T-helper 2 cell treated with Interferon-gamma antibody and Interleukin-4, amounts not matched to agents 100 ng/mL and 5 ng/mL, for 36 hours (primary cell): ENCODE measurements around the gene SLC35B1. TPM values are rescaled to one million over a fixed set of nuclear protein-coding genes. Genes with fewer than 3 reads are reported as not detected.

Experiments used
- intact Hi-C: fragments of 100-400 bp; cut with micrococcal nuclease; formaldehyde crosslinking; loops from one replicate; pipeline ENCODE4 v1.15.1; 2023
- total RNA-seq: library from RNA; stranded (reverse); gene quantifications from 2 replicates; pipeline ENCODE4 v1.2.3, GENCODE V29; 2022

SLC35B1 gene, protein sequence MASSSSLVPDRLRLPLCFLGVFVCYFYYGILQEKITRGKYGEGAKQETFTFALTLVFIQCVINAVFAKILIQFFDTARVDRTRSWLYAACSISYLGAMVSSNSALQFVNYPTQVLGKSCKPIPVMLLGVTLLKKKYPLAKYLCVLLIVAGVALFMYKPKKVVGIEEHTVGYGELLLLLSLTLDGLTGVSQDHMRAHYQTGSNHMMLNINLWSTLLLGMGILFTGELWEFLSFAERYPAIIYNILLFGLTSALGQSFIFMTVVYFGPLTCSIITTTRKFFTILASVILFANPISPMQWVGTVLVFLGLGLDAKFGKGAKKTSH
- total RNA-seq: 80.8 and 84.5 TPM in 2 replicates

DNA sequence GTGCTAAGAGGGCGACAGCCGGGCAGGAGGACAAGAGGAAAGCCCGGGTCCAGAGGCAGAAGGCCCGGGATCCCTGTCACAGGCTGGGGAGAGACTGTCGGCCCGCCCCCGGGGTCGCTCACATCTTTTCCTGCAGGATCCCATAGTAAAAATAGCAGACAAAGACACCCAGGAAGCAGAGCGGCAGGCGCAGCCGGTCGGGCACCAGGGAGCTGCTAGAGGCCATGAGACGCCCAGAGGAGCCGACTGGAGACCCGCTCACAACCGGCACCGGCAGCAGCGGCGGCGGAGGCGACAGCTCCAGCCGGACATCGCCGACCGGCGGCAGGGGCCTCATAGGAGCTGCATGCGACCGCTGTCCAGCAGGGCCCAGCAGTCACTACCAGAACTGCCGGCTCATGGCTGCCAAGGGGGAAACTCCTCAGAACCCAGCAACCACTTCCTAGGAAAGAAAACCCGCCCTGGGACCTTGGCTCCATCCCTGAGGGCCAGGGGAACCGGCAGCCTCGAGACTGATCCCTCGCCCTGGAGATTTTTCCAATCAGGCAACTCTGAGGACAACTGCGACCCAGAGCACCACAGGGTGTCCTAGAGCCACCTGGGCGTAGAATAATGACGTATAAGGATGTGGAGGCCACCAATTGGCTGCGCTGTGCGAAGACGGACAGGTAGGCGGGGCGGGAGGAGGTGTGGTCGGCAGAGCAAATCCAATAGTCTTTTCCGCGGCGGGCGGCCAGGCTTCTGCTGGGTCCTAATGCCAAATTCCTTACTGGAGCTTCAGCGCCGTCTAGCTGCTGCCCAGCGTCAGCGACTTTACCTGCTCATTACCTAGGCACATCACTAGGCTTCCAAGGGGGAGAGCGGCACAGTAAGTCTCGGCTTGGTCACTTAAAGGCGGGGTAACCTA is at the start of gene SLC35B1:
Gene SLC35B1, minus strand, starts transcription at position 357 of the 907 bp plus-strand sequence. Its CDS starts 131 bp downstream, at position 226.
- intact Hi-C loops: loop anchor here (1.0 to 10.0 kb wide), 9 partner anchors 31 to 293 kb away; partner anchors contain the start of genes FAM117A, KAT7 and PHB1

DNA sequence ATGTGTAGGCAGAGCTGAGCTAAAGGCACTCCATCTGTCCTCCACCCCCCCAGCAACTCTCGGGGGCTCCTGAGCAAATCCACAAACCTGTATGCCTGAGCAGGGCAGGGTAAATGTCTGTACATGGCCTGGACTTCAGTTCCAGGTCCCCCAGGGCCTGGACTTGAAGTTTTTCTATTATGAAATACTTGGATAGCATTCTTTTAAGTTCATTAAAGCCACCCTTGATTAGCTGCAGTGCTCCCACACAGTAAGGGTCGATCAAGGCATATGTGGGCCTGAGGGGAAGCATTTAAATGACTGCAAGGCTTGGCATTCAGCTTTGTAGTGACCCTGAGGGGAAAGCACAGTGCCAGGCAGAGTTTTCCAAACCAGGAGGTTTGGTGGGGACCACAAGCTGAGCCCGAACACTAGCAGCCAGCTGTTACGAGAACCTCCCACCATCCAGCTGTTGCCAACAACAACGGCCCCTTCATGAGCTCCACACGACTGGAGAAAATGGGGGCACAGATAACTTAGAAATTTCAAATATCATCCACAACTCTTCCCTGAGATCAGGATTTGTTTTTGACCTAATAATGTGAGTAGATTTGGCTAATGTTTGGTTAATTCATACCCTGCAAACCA is 49.5 kb upstream of the SLC35B1 start:
- intact Hi-C loops: no loop called here

DNA sequence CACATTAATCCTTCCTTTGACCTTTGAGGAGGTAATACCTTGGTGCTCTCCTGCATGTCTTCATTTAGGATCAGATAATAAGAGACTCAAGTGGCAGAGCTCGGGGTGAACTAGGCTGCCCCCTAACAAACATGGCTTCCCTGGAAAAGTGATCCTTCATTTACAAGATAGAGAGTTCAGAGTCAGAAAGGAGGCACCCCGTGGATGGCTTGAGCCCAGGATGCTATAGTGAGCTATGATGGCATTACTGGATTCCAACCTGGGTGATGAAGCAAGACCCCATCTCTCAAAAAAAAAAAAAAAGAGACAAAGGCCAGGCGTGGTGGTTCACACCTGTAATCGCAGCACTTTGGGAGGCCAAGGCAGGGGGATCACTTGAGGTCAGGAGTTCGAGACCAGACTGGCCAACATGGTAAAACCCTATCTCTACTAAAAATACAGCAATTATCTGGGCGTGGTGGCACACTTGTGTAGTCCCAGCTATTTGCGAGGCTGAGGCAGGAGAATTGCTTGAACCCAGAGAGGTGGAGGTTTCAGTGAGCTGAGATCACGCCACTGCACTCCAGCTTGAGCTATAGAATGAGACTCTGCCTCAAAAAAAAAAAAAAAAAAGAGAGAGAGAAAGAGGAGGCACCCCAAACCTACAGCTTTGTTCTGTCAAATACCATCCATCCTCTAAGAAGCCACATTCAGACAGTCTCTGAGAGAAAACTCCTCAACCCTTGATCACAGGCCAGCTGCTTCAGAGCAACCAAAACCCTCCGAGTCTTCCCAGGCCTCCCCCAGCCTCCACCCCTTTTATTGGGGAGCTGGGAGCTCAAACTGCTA is 48.8 kb upstream of the SLC35B1 start:
- intact Hi-C loops: no loop called here

DNA sequence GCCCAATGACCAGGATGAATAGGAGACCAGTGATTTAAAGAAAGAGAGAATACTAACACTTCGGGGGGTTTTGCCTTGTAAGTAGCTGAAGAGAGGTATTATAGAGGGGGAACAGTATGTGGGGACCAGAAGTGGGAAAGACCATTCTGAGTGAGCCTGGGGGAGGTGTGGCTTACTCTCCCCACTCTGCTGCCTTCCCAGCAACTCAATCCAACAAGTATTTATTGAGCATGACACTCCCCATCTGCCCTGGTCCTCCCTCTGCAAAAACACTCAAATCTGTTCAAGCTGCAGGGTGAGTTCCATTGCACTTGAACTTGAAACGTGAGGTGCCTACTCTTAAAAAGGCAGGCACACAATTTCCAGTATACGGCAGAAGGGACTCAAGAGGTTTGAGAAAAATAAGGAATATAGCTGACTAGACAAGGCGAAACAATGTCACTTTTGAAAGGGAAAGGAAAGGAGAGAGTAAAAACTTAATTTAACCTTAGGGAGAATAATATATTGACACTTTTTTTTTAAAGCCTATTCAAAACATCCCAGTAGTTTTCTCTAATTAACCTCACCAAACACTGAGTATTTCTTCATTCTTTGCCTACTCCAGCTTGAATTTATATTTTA is 48.0 kb upstream of the SLC35B1 start:
- intact Hi-C loops: no loop called here

DNA sequence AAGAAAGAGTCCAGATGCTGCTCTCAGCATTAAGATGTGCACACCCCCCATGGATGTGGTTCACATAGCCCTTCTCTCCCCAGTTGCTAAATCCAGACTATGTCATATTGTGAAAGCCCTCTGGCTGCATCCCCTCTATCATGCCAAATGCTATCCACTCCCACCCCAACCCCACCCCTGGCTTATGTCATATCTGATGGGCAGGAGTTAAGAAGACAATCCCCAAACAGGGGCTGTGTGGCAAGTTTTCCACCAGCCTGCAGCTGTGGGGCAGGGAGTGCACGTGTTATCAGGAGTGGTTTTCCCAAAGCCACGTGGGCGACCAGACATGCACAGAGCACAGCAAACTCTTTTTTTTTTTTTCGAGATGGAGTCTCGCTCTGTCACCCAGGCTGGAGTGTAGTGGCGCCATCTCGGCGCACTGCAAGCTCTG is 46.2 kb upstream of the SLC35B1 start:
- intact Hi-C loops: no loop called here

DNA sequence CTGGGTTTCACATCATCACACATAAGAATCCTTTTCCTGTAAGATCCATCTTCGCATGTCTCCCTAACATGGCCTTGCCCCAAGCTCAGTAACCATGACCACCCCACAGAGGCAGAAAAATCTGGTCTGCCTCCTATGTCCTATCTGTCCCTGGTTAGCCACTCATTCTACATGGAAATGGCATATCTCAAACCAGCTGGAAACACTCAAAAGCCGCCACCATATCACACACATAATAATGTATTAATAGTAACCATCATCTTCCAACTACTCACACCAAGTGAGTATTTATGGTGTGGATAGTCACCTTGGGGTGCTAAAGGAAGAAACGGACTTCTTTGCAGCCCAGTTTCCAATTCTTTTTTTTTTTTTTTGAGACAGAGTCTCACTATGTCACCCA is 44.7 kb upstream of the SLC35B1 start:
- intact Hi-C loops: no loop called here

DNA sequence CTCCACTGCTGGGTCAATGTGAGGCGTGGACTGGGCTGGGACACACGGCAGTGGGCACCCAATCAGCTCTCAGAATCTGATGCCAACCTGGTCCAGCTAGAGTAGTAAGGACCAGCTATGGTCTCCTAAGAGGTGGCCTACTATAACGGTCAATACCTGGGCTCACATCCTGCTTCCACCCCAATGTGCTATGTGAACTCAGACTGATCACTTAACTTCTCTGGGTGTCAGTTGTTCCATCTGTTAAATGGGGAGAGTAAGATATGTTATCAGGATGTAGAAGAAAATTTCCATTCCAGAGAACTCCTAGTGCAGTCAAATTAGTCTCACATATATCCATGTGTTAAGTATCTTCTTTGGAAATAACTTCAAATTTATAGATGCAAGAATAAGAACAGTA is 42.0 kb upstream of the SLC35B1 start:
- intact Hi-C loops: loop anchor here (1.0 kb wide), 1 partner anchor 10 kb away; no protein-coding TSS in a partner anchor

DNA sequence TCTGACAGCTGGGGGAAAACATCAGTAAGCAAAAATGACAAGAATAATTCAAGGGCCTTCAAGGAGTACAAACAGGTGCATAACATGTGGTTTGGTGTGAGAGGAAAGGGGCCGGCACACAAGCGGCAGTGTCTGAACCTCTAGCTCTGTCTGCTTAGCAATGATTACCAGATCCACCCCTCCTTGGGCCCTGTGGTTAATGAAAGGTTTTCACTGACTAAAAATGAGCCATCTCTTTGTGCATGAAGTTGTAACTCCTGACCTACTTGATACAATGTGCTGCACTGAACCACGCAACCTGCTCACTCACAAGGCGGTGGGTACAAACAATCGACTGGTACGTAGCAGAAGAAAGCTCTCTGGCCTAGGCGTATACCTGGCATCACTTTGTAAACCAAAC is 41.0 kb upstream of the SLC35B1 start:
- intact Hi-C loops: loop anchor here (1.0 kb wide), 1 partner anchor 9 kb away; no protein-coding TSS in a partner anchor

DNA sequence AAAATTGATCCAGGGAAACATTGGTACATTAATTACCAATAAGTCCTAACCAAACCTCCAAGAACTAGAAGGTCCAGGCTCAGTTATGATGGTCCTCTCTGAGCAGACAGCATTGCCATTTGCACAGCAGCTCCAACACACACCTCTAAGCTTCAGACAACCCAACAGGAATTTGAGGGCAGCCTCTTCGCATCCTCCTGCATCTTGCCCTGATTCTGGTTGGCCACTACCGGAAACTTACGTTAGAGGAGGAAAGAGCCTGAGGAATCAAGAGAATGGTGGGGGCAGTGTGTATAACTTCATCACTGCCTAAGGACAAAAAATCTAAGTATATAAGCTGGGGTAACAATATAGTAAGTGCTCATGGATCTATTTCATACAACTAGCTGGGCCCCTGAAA is 40.5 kb upstream of the SLC35B1 start:
- intact Hi-C loops: loop anchor here (1.0 kb wide), 1 partner anchor 9 kb away; no protein-coding TSS in a partner anchor

DNA sequence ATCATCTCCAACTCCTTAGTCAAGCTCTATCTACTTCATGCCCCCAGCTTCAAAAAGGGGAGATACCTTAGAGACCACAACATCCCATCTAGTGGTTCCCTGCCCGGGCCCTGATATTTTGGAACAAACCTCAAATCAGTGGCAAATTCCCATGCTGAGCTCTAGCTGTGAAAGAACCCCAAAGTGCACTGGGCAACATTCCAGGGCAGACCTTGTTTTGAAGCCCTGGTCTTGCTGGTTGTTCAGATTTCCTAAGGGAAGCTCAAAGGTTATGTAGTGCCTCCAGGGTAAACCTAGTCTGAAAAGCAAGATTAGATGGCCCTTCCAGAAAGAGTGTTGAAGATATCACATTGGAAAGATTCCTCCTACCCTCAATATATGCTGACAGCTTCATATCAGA is 39.9 kb upstream of the SLC35B1 start:
- intact Hi-C loops: loop anchor here (1.0 to 2.0 kb wide), 2 partner anchors 8 to 39 kb away; no protein-coding TSS in a partner anchor

DNA sequence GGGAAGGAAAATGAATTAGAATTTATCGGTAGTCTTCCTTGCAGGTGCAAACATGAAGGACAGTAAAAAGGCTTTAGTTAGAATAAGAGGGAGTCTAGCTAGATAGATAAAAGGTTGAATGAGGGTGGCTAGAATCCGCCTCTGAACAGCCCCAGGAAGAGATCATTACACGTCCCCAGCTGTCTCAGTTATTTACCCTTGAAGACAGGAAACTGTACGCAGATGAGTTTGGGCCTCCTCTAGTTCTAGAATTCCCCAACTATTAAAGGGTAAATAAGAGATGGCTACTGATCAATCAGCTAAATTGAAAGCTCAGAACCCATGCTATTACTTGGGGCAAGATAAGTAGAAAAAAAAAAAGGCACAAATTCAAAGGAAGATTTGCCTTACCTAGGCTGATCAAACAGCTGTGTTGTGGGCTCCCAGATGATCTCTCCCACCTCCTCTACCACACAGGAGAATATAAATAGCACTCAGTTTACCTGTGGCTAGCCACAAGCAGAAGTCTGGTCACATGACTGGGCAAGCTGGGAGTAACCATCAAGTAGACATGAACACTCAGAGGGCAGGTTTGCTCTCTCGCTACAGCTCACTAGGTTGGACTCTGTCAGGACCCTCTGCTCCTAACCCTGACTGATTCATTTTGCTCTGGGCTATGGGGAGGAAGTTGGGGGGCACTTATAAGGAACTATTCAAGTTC is 39.2 kb upstream of the SLC35B1 start:
- intact Hi-C loops: loop anchor here (2.0 kb wide), 1 partner anchor 38 kb away; no protein-coding TSS in a partner anchor

DNA sequence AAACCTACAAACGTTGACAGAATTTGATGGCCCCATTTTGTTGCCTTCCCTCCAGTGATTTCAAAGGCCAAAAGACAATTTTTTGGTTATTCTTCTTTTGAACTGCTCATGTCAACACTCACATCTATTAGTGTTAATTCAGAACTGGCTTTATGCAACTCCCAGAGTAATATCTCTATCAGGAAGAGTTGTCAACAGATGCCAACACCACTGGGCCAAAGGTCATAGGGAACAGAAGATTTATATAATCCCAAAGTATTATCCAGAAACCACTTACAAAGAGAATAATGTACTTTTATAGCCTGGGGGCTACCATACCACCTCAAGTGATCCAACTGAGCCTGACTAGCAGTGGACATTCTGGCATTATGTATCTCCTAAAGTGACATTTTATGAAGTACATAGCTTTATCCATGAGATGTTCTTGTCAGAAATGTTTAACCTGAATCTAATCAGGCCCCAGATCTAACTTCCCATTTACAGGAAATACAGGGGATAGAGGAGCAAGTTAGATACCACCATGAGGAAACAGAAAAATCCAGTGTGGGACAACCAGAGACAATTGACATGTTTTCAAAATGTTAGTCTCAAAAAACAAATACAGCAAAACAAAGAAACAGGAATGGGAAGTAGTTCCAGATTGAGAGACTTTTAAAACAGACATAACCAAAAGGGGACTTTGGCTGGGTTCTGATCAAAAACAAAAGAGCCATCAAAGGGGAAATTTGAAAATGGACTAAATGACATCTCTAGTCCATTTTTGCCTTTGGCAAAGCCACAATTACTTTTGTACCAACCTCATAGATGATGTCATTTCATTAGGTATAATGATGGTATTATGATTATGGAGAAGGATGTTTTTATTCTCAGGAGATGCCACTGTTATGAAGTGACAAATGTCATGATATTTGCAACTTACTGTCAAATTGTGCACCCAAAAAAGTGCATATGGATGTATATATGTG is 37.7 kb upstream of the SLC35B1 start:
- intact Hi-C loops: loop anchor here (2.0 kb wide), 1 partner anchor 37 kb away; no protein-coding TSS in a partner anchor

DNA sequence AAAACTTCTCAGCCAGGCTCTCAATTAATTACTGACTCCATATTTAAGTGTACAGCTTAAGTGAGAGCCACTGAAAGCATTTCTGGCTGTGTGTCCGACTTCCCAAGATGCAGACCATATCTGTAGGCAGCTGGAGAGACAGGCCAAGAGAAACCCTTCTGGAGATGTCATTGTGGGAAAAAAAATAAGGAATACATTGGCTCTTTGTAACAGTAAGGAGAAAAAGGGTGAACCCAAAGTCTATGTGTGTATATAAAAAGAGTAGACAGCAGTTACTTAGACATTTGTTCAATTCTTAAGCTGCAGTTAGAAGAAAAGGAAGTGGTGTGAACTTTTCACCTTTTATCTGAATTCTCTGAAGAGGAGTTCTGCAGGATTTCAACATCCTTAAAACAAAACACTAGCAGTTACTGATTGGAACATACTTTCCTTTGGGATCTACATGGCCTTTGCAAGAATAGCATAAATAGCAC is 34.4 kb upstream of the SLC35B1 start:
- intact Hi-C loops: no loop called here

DNA sequence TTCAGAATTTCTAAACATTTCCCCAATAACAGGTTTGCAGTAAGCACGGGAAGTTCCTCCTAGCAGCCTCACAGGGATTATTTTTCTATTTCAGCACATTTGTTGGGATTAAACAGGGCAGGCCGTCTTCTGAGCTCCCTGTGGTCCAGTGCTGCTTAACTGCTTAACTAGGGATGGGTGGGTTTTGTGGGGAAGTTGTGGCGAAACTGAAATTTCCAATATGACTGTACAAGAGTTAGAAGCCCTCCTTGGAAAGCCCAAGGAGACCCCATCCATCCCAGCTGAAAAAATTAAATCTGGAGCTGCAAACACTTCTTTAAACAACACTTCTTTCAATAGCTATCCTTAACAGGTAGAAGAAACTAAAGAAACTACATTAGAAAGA is 33.9 kb upstream of the SLC35B1 start:
- intact Hi-C loops: no loop called here

DNA sequence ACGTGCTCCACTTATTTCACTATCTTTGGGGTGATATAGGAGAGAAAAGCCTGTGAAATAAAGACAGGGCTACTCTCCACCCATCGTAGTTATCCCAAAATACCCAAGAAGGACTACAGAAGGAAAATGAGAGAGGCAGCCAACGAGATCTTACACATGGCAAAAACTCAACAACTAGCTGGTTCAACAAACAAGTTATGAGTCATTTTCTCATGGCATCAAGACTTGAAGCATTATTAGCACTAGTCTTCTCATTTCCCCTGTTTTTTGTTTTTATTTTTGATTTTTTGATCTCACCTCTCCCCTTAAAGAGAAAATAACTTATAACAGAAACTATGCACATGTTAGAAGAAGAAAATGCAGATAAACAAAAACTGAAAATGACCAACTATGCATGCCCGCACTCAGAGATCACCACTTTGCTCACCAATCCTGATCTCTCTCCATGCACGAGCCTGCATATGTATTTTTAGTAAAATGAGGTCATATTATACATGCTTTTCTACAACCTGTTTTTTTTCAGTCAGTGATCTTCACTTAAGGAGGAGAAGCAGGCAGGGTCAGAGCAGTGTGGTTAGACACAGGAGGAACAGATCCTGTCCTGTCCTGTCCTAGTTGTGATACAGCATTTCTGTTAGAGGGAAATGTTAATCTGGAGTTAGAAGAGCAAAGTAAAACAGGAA is 33.4 kb upstream of the SLC35B1 start:
- intact Hi-C loops: no loop called here

DNA sequence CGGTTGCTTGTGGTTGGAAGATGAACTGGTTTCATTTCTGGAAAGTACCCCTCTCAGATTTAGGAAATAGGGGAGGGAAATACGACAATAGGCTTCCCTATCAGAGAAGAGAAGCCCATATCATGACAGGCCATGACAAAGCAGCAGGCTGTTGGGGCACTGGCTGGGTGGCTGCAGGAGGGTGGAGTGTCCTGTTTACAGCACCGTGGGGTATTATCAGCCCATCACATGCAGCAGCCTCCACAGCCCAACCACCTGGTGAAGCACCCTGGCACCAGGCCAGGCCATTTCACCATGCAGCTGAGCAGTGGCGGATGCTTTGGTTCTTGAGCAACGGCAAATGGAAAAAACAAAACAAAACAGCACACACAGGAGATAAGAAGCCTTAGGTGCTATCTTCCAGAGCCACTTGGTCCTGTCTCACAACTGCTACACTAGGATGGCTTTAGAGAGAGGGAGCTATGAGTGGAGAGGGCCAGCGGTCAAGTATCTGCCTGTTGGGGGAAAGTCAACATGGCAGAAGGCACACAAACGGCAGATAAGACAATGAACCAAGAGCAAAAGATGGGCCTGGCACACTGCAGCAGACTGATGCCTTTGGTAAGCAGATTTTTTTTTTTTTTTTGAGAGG is 32.0 kb upstream of the SLC35B1 start:
- intact Hi-C loops: loop anchor here (1.0 kb wide), 5 partner anchors 9 to 61 kb away; partner anchors contain the start of genes FAM117A, KAT7 and SPOP
